Hematopoietic multipotent progenitor cell treated with erythropoietin and hydrocortisone succinate and interleukin-3 and kit ligand, for 4 days (in vitro differentiated cells): Measurements from ENCODE around the gene SPATA31D4.

ENCODE experiments used
- DNase-seq: peaks from one replicate; pipeline ENCODE4 v3.0.0-alpha.2; 2015

SPATA31D4 gene

DNA sequence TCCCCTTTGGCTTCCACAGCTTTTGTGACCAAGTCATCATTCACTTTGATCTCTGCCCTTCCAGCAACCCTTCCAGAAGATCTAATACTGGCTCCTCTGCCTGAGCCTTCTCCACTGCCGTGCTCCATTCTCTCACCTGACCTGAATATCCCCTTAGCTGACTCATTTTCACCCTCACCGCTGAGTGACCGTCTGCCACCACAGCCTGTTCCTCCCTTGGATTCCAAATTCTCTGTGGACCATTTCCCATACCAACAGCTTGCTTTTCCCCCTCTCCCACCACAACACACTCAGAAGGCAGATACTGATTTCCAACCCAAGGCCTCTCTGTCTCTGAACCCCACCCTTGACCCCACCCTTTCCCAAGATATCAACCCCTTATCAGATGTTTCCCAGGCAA lies 39.8 kb downstream of the SPATA31D4 start:
- DNase-seq = no peak

DNA sequence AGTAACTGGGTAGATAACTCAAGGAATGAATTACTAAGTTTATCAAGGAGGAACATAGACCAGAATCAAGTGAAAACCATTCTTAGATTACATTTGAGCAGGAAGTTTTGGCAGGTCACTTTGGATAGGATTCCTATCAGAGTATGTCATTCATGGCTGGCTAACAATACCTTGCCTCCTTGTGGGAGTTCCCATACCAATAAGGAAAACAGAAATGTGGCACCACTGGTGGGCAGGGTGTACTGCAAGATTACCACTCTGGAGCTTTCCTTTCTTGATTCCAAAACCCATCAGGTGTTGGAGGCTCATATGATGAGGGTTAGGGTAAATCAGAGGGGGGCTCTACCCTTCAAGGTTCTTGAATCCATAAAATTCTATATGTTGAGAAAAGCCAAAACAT lies 41.7 kb downstream of the SPATA31D4 start:
- no peak for DNase-seq

- DNase-seq = no peak
Observed at GRCh38 chr9:81971727-81972126, 43.5 kb downstream of the SPATA31D4 start.

DNA sequence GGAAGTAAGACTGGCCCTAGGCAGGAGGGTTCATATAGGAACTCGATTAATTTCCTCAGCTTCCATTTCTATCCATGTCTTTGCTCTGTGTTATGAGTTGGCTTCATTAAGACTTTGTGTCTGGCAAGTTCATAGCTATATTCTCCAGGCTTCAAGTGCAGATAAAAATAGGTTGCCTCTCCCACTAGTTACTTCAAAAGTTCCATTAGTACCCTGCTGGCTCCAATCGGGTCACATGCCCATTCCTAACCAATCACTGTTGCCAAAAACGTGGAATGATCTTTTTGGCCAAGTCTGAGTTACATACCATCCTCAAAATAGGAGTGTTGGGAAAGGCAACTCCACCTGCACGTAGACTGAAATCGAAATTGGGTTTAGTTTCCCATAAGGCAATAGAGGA lies 46.5 kb downstream of the SPATA31D4 start:
- DNase-seq = no peak

DNA sequence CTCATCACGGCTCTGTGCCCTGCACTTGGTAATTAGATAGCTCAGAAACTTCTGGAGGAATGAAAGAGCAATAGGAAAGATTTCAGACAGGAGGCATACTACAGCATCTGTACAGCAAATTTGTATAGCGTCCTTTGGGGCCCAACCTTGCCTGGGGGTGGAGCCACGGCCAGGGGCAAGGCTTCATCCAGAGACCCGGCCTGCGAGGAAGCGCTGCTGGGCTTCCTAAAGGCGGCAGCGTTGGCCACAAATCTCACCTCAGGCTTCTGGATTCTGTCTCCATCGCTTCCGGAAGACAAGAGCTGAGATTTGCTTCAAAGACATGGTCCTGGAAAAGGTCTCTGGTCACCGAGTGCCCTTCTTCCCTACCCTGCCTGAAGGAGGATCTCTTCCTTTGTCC lies 48.1 kb downstream of the SPATA31D4 start:
- no peak for DNase-seq

DNA sequence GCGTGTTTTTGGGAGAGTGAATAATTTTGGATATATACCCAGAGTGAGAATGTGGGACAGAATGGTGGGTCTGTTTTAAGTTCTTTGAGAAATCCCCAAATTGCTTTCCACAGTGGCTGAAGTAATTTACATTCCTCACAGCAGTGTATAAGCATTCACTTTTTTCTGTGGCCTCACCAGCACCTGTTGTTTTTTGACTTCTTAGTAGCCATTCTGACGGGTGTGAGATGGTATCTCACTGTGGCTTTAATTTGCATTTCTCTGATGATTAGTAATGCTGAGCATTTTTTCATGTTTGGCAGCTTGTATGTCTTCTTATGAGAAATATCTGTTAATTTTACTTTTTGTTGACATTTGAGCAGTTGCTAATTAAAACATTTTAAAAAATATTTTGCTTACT lies 51.0 kb downstream of the SPATA31D4 start:
- DNase-seq = no peak

GRCh38 chr9:81980568-81980967 lies 52.3 kb downstream of the SPATA31D4 start:
- no peak for DNase-seq

DNA sequence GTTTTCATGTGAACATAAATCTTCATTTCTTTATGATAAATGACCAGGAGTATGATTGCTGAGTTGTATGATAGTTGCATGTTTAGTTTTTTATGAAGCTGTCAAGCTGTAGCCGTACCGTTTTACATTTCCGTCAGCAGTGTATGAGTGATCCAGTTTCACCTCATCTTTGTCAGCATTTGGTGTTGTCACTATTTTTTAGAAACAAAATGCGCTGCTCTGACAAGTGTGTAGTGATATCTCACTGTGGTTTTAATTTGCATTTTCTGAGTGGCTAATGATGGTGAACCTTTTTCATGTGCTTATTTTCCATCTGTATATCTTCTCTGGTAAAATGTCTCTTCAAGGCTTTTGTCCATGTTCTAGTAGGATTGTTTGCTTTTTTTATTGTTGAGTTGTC lies 53.7 kb downstream of the SPATA31D4 start:
- no peak for DNase-seq
